Neuron (in vitro differentiated cells): ENCODE measurements around the gene C11orf71.

Experiments used
- H2AFZ ChIP-seq: one replicate; pipeline ENCODE4 v1.6.1; 2013; ENCODE audit warnings: low read depth, mild to moderate bottlenecking, inconsistent platforms, low read length, moderate library complexity
- H3K27me3 ChIP-seq: one replicate; pipeline ENCODE4 v1.6.1; 2013; ENCODE audit warnings: low read length; ENCODE audit not compliant: insufficient read depth
- H3K36me3 ChIP-seq: one replicate; pipeline ENCODE4 v1.6.1; 2013; ENCODE audit warnings: low read length; ENCODE audit not compliant: insufficient read depth
- H3K4me1 ChIP-seq: one replicate; pipeline ENCODE4 v1.6.1; 2013; ENCODE audit warnings: low read length; ENCODE audit not compliant: insufficient read depth
- H3K4me3 ChIP-seq: 2 replicates; pipeline ENCODE4 v1.5.1; 2013; ENCODE audit warnings: mild to moderate bottlenecking, low read length, moderate library complexity
- H3K9me3 ChIP-seq: one replicate; pipeline ENCODE4 v1.6.1; 2013; ENCODE audit warnings: low read length

Gene C11orf71

GRCh38 chr11:114433376-114433775 lies 33.1 kb upstream of the C11orf71 start:
- H3K36me3 ChIP-seq, result no peaks in the 10 kb centered on the region
- H3K27me3 ChIP-seq, result no peaks in the 10 kb centered on the region
- H3K4me1 ChIP-seq, result no peaks in the 10 kb centered on the region
- H2AFZ ChIP-seq, result no peak overlapping the region
- no peak overlapping the region for H3K4me3 ChIP-seq
- no peaks in the 10 kb centered on the region for H3K9me3 ChIP-seq

- Histone ChIP-seq H3K4me3 (no peak overlapping the region), H2AFZ (no peak overlapping the region), H3K27me3 (no peaks in the 10 kb centered on the region), H3K36me3 (no peaks in the 10 kb centered on the region), H3K4me1 (no peaks in the 10 kb centered on the region), H3K9me3 (no peaks in the 10 kb centered on the region)
Measured at GRCh38 chr11:114432893-114433292, 32.6 kb upstream of the C11orf71 start.

- H3K27me3 ChIP-seq, result no peaks in the 10 kb centered on the region
- H3K4me1 ChIP-seq, result no peaks in the 10 kb centered on the region
- no peaks in the 10 kb centered on the region for H3K36me3 ChIP-seq
- H2AFZ ChIP-seq, result no peak overlapping the region
- no peaks in the 10 kb centered on the region for H3K9me3 ChIP-seq
- H3K4me3 ChIP-seq, result no peak overlapping the region
Measured at GRCh38 chr11:114430290-114430689, 30.0 kb upstream of the C11orf71 start.

- no peaks in the 10 kb centered on the region for H3K9me3 ChIP-seq
- H3K36me3 ChIP-seq, result no peaks in the 10 kb centered on the region
- no peaks in the 10 kb centered on the region for H3K27me3 ChIP-seq
Measured at GRCh38 chr11:114426280-114426679, 26.0 kb upstream of the C11orf71 start.

GRCh38 chr11:114416441-114416961 lies 16.2 kb upstream of the C11orf71 start:
- no peaks in the 10 kb centered on the region for H3K27me3 ChIP-seq
- peaks cover 10% of the 10 kb centered on the region for H3K36me3 ChIP-seq

More at GRCh38 chr11:114426280-114426679, 26.0 kb upstream of the C11orf71 start:
- Histone ChIP-seq H3K4me3 (no peak overlapping the region), H3K4me1 (no peaks in the 10 kb centered on the region), H2AFZ (no peak overlapping the region)

GRCh38 chr11:114413958-114414357 lies 13.6 kb upstream of the C11orf71 start:
- peaks cover 2% of the 10 kb centered on the region for H3K4me1 ChIP-seq
- H3K9me3 ChIP-seq, result peaks cover 4% of the 10 kb centered on the region
- no peaks in the 10 kb centered on the region for H3K27me3 ChIP-seq
- H2AFZ ChIP-seq, result no peak overlapping the region
- H3K4me3 ChIP-seq, result no peak overlapping the region
- H3K36me3 ChIP-seq, result peaks cover 27% of the 10 kb centered on the region

More at GRCh38 chr11:114416441-114416961, 16.2 kb upstream of the C11orf71 start:
- Histone ChIP-seq H2AFZ (no peak overlapping the region), H3K4me1 (peaks cover 2% of the 10 kb centered on the region), H3K4me3 (no peak overlapping the region), H3K9me3 (peaks cover 4% of the 10 kb centered on the region)

GRCh38 chr11:114412946-114413345 lies 12.6 kb upstream of the C11orf71 start:
- Histone ChIP-seq H3K36me3 (peaks cover 34% of the 10 kb centered on the region), H3K4me3 (no peak overlapping the region), H3K4me1 (peaks cover 2% of the 10 kb centered on the region), H2AFZ (no peak overlapping the region), H3K9me3 (peaks cover 4% of the 10 kb centered on the region), H3K27me3 (no peaks in the 10 kb centered on the region)

GRCh38 chr11:114401311-114401710 lies 1.0 kb upstream of the C11orf71 start:
- Histone ChIP-seq H3K27me3 (no peaks in the 10 kb centered on the region), H2AFZ (peak overlapping the region; percentile 30), H3K36me3 (peaks cover 29% of the 10 kb centered on the region), H3K4me3 (peak overlapping the region; percentile 88), H3K9me3 (no peaks in the 10 kb centered on the region), H3K4me1 (peaks cover 15% of the 10 kb centered on the region)

GRCh38 chr11:114400915-114401223 lies 558 bp upstream of the C11orf71 start:
- H3K4me1 ChIP-seq, result peaks cover 15% of the 10 kb centered on the region
- peak overlapping the region; percentile 30 for H2AFZ ChIP-seq

GRCh38 chr11:114399490-114400215 lies 658 bp downstream of the C11orf71 start:
- Histone ChIP-seq H3K4me3 (peak overlapping the region; percentile 88), H3K27me3 (no peaks in the 10 kb centered on the region), H2AFZ (peak overlapping the region; percentile 30)

More at GRCh38 chr11:114400915-114401223, 558 bp upstream of the C11orf71 start:
- Histone ChIP-seq H3K27me3 (no peaks in the 10 kb centered on the region), H3K9me3 (no peaks in the 10 kb centered on the region), H3K36me3 (peaks cover 25% of the 10 kb centered on the region), H3K4me3 (peak overlapping the region; percentile 88)

GRCh38 chr11:114398303-114398920 lies 1.9 kb downstream of the C11orf71 start:
- Histone ChIP-seq H3K4me3 (no peak overlapping the region), H3K27me3 (no peaks in the 10 kb centered on the region), H3K36me3 (peaks cover 7% of the 10 kb centered on the region), H3K4me1 (peaks cover 15% of the 10 kb centered on the region), H3K9me3 (no peaks in the 10 kb centered on the region), H2AFZ (no peak overlapping the region)

More at GRCh38 chr11:114399490-114400215, 658 bp downstream of the C11orf71 start:
- Histone ChIP-seq H3K9me3 (no peaks in the 10 kb centered on the region), H3K36me3 (peaks cover 13% of the 10 kb centered on the region), H3K4me1 (peaks cover 15% of the 10 kb centered on the region)

GRCh38 chr11:114397349-114397982 lies 2.8 kb downstream of the C11orf71 start:
- H3K4me1 ChIP-seq, result peaks cover 15% of the 10 kb centered on the region
- no peak overlapping the region for H3K4me3 ChIP-seq
- no peaks in the 10 kb centered on the region for H3K9me3 ChIP-seq
- H3K36me3 ChIP-seq, result no peaks in the 10 kb centered on the region
- no peak overlapping the region for H2AFZ ChIP-seq
- no peaks in the 10 kb centered on the region for H3K27me3 ChIP-seq

- Histone ChIP-seq H3K4me1 (peaks cover 13% of the 10 kb centered on the region), H2AFZ (no peak overlapping the region), H3K9me3 (no peaks in the 10 kb centered on the region), H3K4me3 (no peak overlapping the region), H3K27me3 (no peaks in the 10 kb centered on the region), H3K36me3 (no peaks in the 10 kb centered on the region)
Measured at GRCh38 chr11:114396916-114397315, 3.4 kb downstream of the C11orf71 start.
